ENCODE data around the gene GPR83. TPM values are rescaled to one million over a fixed set of nuclear protein-coding genes. Genes with fewer than 3 reads are reported as not detected.

Gene GPR83
- total and polyA plus RNA-seq, 5 donors from 2014 or later, result 0.14 to 0.24 (median 0.15) TPM; not detected in 2

- no peak overlapping the region for H3K27ac ChIP-seq (ENCODE audit: insufficient read depth, low read length, poor library complexity, severe bottlenecking)
- Mint-ChIP-seq H3K4me3 (no peak overlapping the region), H3K9me3 (peaks cover 0 to 5% (median 0%) of the 10 kb centered on the region in 7 donors), H3K27ac (no peak overlapping the region), H3K27me3 (peaks cover 5% of the 10 kb centered on the region), H3K4me1 (no peaks in the 10 kb centered on the region), H3K36me3 (no peaks in the 10 kb centered on the region)
- no peak for ATAC-seq (ENCODE audit: low read depth in 2 of 2)
- H3K36me3 ChIP-seq (ENCODE audit: control insufficient read depth, insufficient read depth, low read length), result no peaks in the 10 kb centered on the region
- H3K4me3 ChIP-seq (ENCODE audit: low read depth, low read length), result no peak overlapping the region
- H3K9me3 ChIP-seq (ENCODE audit: control insufficient read depth in 2 of 2, low read length in 2 of 2), result no peaks in the 10 kb centered on the region
- no peaks in the 10 kb centered on the region for H3K27me3 ChIP-seq (ENCODE audit: control insufficient read depth, insufficient read depth, low read length)
- no peaks in the 10 kb centered on the region for H3K4me1 ChIP-seq (ENCODE audit: control insufficient read depth, insufficient read depth, low read length, poor library complexity, severe bottlenecking)
- no peak for DNase-seq
Observed at GRCh38 chr11:94330789-94331188, 70.4 kb downstream of the GPR83 start.

- no peaks in the 10 kb centered on the region for H3K4me1 ChIP-seq (ENCODE audit: control insufficient read depth, insufficient read depth, low read length, poor library complexity, severe bottlenecking)
- Mint-ChIP-seq H3K9me3 (peaks cover 0 to 5% (median 0%) of the 10 kb centered on the region in 7 donors), H3K36me3 (no peaks in the 10 kb centered on the region), H3K27me3 (peaks cover 11% of the 10 kb centered on the region), H3K27ac (no peak overlapping the region), H3K4me1 (no peaks in the 10 kb centered on the region), H3K4me3 (no peak overlapping the region)
- no peak for DNase-seq
- H3K9me3 ChIP-seq (ENCODE audit: control insufficient read depth in 2 of 2, low read length in 2 of 2), result no peaks in the 10 kb centered on the region
- no peaks in the 10 kb centered on the region for H3K27me3 ChIP-seq (ENCODE audit: control insufficient read depth, insufficient read depth, low read length)
- H3K4me3 ChIP-seq (ENCODE audit: low read depth, low read length), result no peak overlapping the region
- no peak overlapping the region for H3K27ac ChIP-seq (ENCODE audit: insufficient read depth, low read length, poor library complexity, severe bottlenecking)
- H3K36me3 ChIP-seq (ENCODE audit: control insufficient read depth, insufficient read depth, low read length), result no peaks in the 10 kb centered on the region
- ATAC-seq (ENCODE audit: low read depth in 2 of 2), result no peak
Observed at GRCh38 chr11:94329501-94329900, 71.7 kb downstream of the GPR83 start.

- H3K36me3 Mint-ChIP-seq, result no peaks in the 10 kb centered on the region
- H3K9me3 ChIP-seq (ENCODE audit: control insufficient read depth in 2 of 2, low read length in 2 of 2), result no peaks in the 10 kb centered on the region
Observed at GRCh38 chr11:94328587-94329080, 72.6 kb downstream of the GPR83 start.

More at GRCh38 chr11:94328587-94329080, 72.6 kb downstream of the GPR83 start:
- Mint-ChIP-seq H3K27me3 (peaks cover 11% of the 10 kb centered on the region), H3K9me3 (peaks cover 0 to 5% (median 0%) of the 10 kb centered on the region in 7 donors), H3K27ac (no peak overlapping the region), H3K4me1 (no peaks in the 10 kb centered on the region), H3K4me3 (no peak overlapping the region)
- Histone ChIP-seq H3K4me3 (ENCODE audit: low read depth, low read length) (no peak overlapping the region), H3K4me1 (ENCODE audit: control insufficient read depth, insufficient read depth, low read length, poor library complexity, severe bottlenecking) (no peaks in the 10 kb centered on the region), H3K27ac (ENCODE audit: insufficient read depth, low read length, poor library complexity, severe bottlenecking) (no peak overlapping the region), H3K36me3 (ENCODE audit: control insufficient read depth, insufficient read depth, low read length) (no peaks in the 10 kb centered on the region), H3K27me3 (ENCODE audit: control insufficient read depth, insufficient read depth, low read length) (no peaks in the 10 kb centered on the region)
- DNase-seq, result no peak
- no peak for ATAC-seq (ENCODE audit: low read depth in 2 of 2)

Other genes with a start within 250 kb of the GPR83 start
- not detected for gene IZUMO1R, start 96.8 kb downstream of the GPR83 start, total RNA-seq
- gene IZUMO1R, start 96.8 kb downstream of the GPR83 start, polyA plus RNA-seq, result not detected
- gene MRE11, start 92.4 kb upstream of the GPR83 start, total RNA-seq, result 26.5 TPM
- gene MRE11, start 92.4 kb upstream of the GPR83 start, polyA plus RNA-seq, result 10 to 100 TPM; 12.8 to 18.1 (median 14.5) TPM
- gene ANKRD49, start 92.6 kb upstream of the GPR83 start, total RNA-seq, result 37.9 TPM
- gene ANKRD49, start 92.6 kb upstream of the GPR83 start, polyA plus RNA-seq, result 10 to 100 TPM; 34.0 to 38.6 (median 36.4) TPM
- gene C11orf97, start 111.0 kb upstream of the GPR83 start, total RNA-seq, result not detected
- gene C11orf97, start 111.0 kb upstream of the GPR83 start, polyA plus RNA-seq, result not detected
- 5.1 TPM for gene FUT4, start 142.5 kb upstream of the GPR83 start, total RNA-seq
- gene FUT4, start 142.5 kb upstream of the GPR83 start, polyA plus RNA-seq, result 1 to 10 TPM; 1.7 to 2.3 (median 2.1) TPM
- gene PIWIL4, start 165.9 kb upstream of the GPR83 start, total RNA-seq, result 1.3 TPM
- 1 to 10 TPM in 2 of 4 donors, under 1 TPM in 2; 0.18 to 1.3 (median 1.0) TPM for gene PIWIL4, start 165.9 kb upstream of the GPR83 start, polyA plus RNA-seq